Esophagus squamous epithelium (tissue), 5 donors: ENCODE measurements around the gene ACBD7. TPM values are rescaled to one million over a fixed set of nuclear protein-coding genes. Genes with fewer than 3 reads are reported as not detected.

Experiments
- DNase-seq: peaks from one replicate; lab custom pipeline; 2025; lab: John Stamatoyannopoulos, UW
- H3K27ac ChIP-seq, 4 donors: fragments of 200-600 bp; sonication (generic); one replicate each; pipeline ENCODE4 v1.5.1; 2016 to 2019; ENCODE audit warnings: mild to moderate bottlenecking in 1 of 4
- H3K27me3 ChIP-seq, 4 donors: fragments of 200-600 bp; sonication (generic); 1 replicate in 3 of 4; 2 replicates in 1 of 4; pipeline versions ENCODE4 v1.5.1 to v1.6.0; 2017 to 2021; ENCODE audit warnings: antibody characterized with exemption in 1 of 4
- H3K36me3 ChIP-seq, 3 donors: fragments of 200-600 bp; sonication (generic); one replicate each; pipeline ENCODE4 v1.5.1; 2016 to 2019
- H3K4me1 ChIP-seq, 3 donors: fragments of 200-600 bp; sonication (generic); one replicate each; pipeline ENCODE4 v1.5.1; 2017 to 2019
- H3K4me3 ChIP-seq, 4 donors: fragments of 200-600 bp; sonication (generic); 1 replicate in 3 of 4; 2 replicates in 1 of 4; pipeline ENCODE4 v1.5.1; 2016 to 2019; ENCODE audit warnings: mild to moderate bottlenecking in 2 of 4, moderate library complexity in 1 of 4
- H3K9me3 ChIP-seq, 3 donors: fragments of 200-600 bp; sonication (generic); one replicate each; pipeline ENCODE4 v1.5.1; 2016 to 2019
- POLR2A ChIP-seq, 4 donors: fragments of 450-650 bp; IDR thresholded peaks; one replicate each; pipeline ENCODE4 v1.6.1; 2017; ENCODE audit warnings: antibody characterized with exemption in 4 of 4, mild to moderate bottlenecking in 4 of 4, moderate library complexity in 3 of 4
- WGBS, 2 donors: methylation state at CpG; one replicate each; pipeline ENCODE4 v1.1.5; 2018; 5-methylcytosine and 5-hydroxymethylcytosine counted together
- intact Hi-C: fragments of 100-400 bp; cut with DNase I; formaldehyde crosslinking; loops from one replicate; pipeline ENCODE4 v1.15.0; 2022
- total RNA-seq, 4 donors: library from RNA; depleted of rRNA; stranded (reverse); fragments of >200 nt; gene quantifications; one replicate each; pipeline ENCODE4 v1.1.0, GENCODE V29; 2016
- TF ChIP-seq, protein P1 (sequence below), 6 experiments: fragments of 450-650 bp in 4 of 6; fragments of 200-600 bp in 2 of 6; sonication (generic) in 2 of 6; IDR thresholded peaks; one replicate each; pipeline ENCODE4 v1.5.1; 2016 to 2019; ENCODE audit warnings: antibody characterized with exemption in 6 of 6, mild to moderate bottlenecking in 4 of 6, moderate library complexity in 4 of 6
- donor health status: DM: yes; HTN: yes; CAD: no.

ACBD7 gene
- total RNA-seq, 4 donors from 2014 or later, result 0.31 to 0.91 (median 0.76) TPM; not detected in 1

DNA sequence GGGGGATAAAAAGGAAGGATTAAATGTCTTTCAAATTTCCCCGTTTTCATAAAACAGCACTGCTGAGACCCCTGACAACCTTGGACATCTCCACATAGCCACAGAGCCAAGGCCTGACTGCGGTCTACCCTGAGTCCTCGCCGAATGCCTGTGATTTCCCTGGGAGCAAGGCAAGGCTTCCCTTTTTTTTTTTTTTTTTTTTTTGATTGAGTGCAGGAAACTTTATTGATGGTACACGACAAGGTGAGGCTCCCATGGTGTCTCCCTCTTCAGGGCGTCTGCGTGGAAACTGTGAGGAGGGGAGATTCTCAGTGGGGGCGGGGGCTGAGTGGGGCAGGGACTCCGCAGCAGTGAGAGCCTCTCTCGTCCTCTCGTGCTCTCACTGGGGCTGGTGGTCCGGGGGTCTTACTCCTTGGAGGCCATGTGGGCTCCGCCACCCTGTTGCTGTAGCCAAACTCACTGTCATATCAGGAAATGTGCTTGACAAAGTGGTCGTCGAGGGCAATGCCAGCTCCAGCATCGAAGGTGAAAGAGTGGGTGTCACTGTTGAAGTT lies 4.4 kb upstream of the ACBD7 start:
- Histone ChIP-seq H3K27ac (no peak overlapping the region), H3K36me3 (no peaks in the 10 kb centered on the region), H3K4me1 (peaks cover 3 to 22% (median 11%) of the 10 kb centered on the region in 3 donors), H3K27me3 (no peaks in the 10 kb centered on the region), H3K4me3 (no peak overlapping the region), H3K9me3 (no peaks in the 10 kb centered on the region)
- intact Hi-C loops, result loop anchor here (10.0 kb wide), 1 partner anchor 138 kb away; the partner anchor contains the start of genes DCLRE1C and MEIG1
- DNase-seq, result no peak
- WGBS, 2 donors, result 81 to 94% methylated on average over 7 to 11 of the region's 16 CpGs
- no peak for TF ChIP-seq POLR2A (IDR thresholded peaks at IDR 0.05)
- TF ChIP-seq, protein P1, sequence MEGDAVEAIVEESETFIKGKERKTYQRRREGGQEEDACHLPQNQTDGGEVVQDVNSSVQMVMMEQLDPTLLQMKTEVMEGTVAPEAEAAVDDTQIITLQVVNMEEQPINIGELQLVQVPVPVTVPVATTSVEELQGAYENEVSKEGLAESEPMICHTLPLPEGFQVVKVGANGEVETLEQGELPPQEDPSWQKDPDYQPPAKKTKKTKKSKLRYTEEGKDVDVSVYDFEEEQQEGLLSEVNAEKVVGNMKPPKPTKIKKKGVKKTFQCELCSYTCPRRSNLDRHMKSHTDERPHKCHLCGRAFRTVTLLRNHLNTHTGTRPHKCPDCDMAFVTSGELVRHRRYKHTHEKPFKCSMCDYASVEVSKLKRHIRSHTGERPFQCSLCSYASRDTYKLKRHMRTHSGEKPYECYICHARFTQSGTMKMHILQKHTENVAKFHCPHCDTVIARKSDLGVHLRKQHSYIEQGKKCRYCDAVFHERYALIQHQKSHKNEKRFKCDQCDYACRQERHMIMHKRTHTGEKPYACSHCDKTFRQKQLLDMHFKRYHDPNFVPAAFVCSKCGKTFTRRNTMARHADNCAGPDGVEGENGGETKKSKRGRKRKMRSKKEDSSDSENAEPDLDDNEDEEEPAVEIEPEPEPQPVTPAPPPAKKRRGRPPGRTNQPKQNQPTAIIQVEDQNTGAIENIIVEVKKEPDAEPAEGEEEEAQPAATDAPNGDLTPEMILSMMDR (IDR thresholded peaks at IDR 0.05), result no peak

DNA sequence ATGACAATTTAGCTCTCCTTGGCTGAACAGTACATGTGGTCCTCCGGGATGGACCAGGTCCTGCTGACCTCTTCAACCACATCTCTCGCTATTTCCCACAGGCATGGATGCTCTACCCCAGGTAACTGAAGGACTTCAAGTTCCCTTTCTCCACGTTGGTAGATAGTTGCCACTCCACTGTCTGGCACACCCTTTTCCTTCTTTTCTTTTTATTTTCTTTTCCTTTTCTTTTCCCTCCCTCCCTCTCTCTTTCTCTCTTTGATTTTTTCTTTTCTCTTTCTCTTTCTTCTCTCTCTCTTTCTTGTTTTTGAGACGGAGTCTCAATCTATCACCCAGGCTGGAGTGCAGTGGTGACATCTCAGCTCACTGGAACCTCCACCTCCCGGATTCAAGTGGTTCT lies 2.8 kb upstream of the ACBD7 start:
- DNase-seq, result no peak
- intact Hi-C loops, result loop anchor here (10.0 kb wide), 1 partner anchor 137 kb away; the partner anchor contains the start of genes DCLRE1C and MEIG1
- no peaks in the 10 kb centered on the region for H3K9me3 ChIP-seq
- peaks cover 0 to 18% (median 11%) of the 10 kb centered on the region in 3 donors for H3K4me1 ChIP-seq
- 84% methylated on average over 5 of the region's 5 CpGs for WGBS, 2 donors
- no peak overlapping the region for H3K27ac ChIP-seq
- H3K27me3 ChIP-seq, result no peaks in the 10 kb centered on the region
- H3K36me3 ChIP-seq, result no peaks in the 10 kb centered on the region
- TF ChIP-seq POLR2A (IDR thresholded peaks at IDR 0.05), result no peak
- TF ChIP-seq, protein P1 (IDR thresholded peaks at IDR 0.05), result no peak
- H3K4me3 ChIP-seq, result no peak overlapping the region

DNA sequence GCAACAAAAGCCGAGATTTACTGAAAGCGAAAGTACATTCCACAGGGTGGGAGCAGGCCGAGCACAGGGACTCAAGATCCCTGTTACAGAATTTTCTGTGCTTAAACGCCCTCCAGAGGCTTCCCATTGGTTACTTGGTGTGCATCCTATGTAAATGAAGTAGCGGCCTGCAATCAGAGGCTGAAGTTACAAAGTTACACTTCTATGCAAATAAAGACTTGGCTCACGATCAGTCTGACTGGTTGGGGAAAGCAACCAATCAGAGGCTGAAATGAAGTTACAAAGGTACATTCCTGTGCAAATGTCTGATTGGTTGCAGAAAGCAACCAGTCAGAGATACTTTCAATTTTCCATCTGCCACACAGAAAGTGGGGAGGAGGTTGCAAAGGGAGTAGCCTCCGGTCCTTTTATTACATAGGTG lies 4.1 kb downstream of the ACBD7 start:
- peaks cover 0 to 34% (median 12%) of the 10 kb centered on the region in 3 donors for H3K4me1 ChIP-seq
- DNase-seq, result no peak
- H3K27me3 ChIP-seq, result no peaks in the 10 kb centered on the region
- 10 to 14% methylated on average over 7 of the region's 7 CpGs for whole genome bisulfite sequencing, 2 donors
- H3K9me3 ChIP-seq, result no peaks in the 10 kb centered on the region
- H3K4me3 ChIP-seq, result peak overlapping the region; percentile 18 to 61 (median 46)
- TF ChIP-seq, protein P1 (IDR thresholded peaks at IDR 0.05), result no peak
- no peak for TF ChIP-seq POLR2A (IDR thresholded peaks at IDR 0.05)
- no peaks in the 10 kb centered on the region for H3K36me3 ChIP-seq
- intact Hi-C loops, result no loop called here
- H3K27ac ChIP-seq, result peak overlapping the region; percentile 11 to 63 (median 42)

DNA sequence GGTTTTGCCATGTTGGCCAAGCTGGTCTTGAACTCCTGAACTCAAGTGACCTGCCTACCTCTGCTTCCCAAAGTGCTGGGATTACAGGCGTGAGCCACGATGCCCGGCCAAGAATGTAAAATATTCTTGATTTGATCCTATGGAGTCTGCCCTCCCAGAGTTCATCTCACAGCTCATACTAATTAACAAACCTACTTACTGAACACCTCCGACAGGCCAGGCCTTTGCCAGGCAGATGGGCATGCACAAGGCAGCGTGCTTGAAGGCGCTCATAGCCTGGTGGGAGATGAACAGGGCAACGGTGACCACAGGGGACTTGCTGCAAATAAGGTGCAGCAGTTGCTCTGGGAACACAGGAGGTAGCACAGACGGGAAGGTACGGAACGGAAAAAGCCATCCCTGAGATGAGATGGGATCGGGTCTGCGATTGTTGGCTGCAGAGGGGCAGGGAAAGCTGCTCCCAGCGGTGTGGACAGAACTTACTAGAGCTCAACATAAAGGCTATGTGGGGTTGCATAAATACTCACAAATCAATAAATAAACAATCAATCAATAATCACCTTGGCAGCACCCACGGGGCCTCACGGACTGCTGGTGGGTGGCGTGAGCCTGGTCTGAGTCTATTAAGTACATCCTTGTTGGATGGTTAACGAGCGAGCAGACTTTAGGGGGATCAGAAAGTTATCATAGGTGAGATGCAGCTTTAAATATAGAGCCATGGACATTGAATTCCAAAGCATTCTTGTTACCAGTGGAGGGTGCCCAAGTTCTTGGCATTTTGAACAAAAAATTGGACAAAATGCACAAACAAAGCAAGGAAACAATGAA lies 4.7 kb downstream of the ACBD7 start:
- Histone ChIP-seq H3K4me3 (peak overlapping the region; percentile 18 to 61 (median 46)), H3K27ac (peak overlapping the region; percentile 11 to 63 (median 42)), H3K9me3 (no peaks in the 10 kb centered on the region), H3K4me1 (peaks cover 0 to 30% (median 11%) of the 10 kb centered on the region in 3 donors), H3K27me3 (no peaks in the 10 kb centered on the region), H3K36me3 (no peaks in the 10 kb centered on the region)
- TF ChIP-seq POLR2A (IDR thresholded peaks at IDR 0.05), result no peak
- TF ChIP-seq, protein P1 (IDR thresholded peaks at IDR 0.05), result no peak
- 64 to 67% methylated on average over 17 to 18 of the region's 18 CpGs for WGBS, 2 donors
- intact Hi-C loops, result no loop called here
- no peak for DNase-seq

DNA sequence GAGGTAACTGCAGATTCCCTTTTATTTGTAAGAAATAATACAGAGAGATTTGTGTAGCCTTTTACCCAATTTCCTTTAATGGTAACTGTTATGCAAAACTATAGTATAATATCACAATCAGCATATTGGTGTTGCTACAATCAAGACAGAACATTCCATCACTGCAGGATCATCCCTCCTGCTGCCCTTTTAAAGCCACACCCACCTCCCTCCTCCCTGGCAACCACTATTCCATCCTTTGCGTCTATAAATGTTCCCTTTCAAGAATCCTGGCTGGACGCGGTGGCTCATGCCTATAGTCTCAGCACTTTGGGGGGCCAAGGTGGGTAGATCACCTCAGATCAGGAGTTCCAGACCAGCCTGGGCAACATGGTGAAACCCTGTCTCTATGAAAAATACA lies 13.2 kb downstream of the ACBD7 start:
- Histone ChIP-seq H3K27me3 (no peaks in the 10 kb centered on the region), H3K9me3 (no peaks in the 10 kb centered on the region), H3K36me3 (no peaks in the 10 kb centered on the region), H3K4me3 (no peak overlapping the region), H3K4me1 (no peaks in the 10 kb centered on the region), H3K27ac (no peak overlapping the region)
- WGBS, 2 donors, result 94 to 98% methylated on average over 3 of the region's 3 CpGs
- TF ChIP-seq POLR2A (IDR thresholded peaks at IDR 0.05), result no peak
- TF ChIP-seq, protein P1 (IDR thresholded peaks at IDR 0.05), result no peak
- no peak for DNase-seq
- intact Hi-C loops, result no loop called here
